Raji (cell line): ENCODE data around the gene RPN2.

Experiments
- POLR2A ChIP-seq: IDR thresholded peaks from 2 replicates; pipeline ENCODE4 v1.6.1; 2011; ENCODE audit warnings: low read depth, low read length, control low read depth; ENCODE audit not compliant: insufficient read depth

Gene RPN2

GRCh38 chr20:37200926-37201826, 22.0 kb downstream of the RPN2 start:
- no peak for TF ChIP-seq POLR2A

- TF ChIP-seq POLR2A: no peak
Observed at GRCh38 chr20:37201827-37202162, 22.7 kb downstream of the RPN2 start.

GRCh38 chr20:37202267-37202943, 23.3 kb downstream of the RPN2 start:
- TF ChIP-seq POLR2A: no peak

- no peak for TF ChIP-seq POLR2A
Observed at GRCh38 chr20:37204056-37204455, 24.9 kb downstream of the RPN2 start.

GRCh38 chr20:37205130-37205529, 26.0 kb downstream of the RPN2 start:
- no peak for TF ChIP-seq POLR2A

- TF ChIP-seq POLR2A: no peak
Observed at GRCh38 chr20:37205794-37206193, 26.7 kb downstream of the RPN2 start.

GRCh38 chr20:37207171-37207570, 28.0 kb downstream of the RPN2 start:
- no peak for TF ChIP-seq POLR2A

GRCh38 chr20:37209193-37209592, 30.1 kb downstream of the RPN2 start:
- TF ChIP-seq POLR2A: no peak

- no peak for TF ChIP-seq POLR2A
Observed at GRCh38 chr20:37209661-37210314, 30.7 kb downstream of the RPN2 start.

- TF ChIP-seq POLR2A: no peak
Observed at GRCh38 chr20:37218441-37218840, 39.3 kb downstream of the RPN2 start.

GRCh38 chr20:37218976-37219375, 39.8 kb downstream of the RPN2 start:
- TF ChIP-seq POLR2A: no peak

- TF ChIP-seq POLR2A: no peak
Observed at GRCh38 chr20:37219751-37220668, 40.9 kb downstream of the RPN2 start.

GRCh38 chr20:37220731-37221130, 41.6 kb downstream of the RPN2 start:
- TF ChIP-seq POLR2A: no peak

GRCh38 chr20:37222086-37222485, 43.0 kb downstream of the RPN2 start:
- TF ChIP-seq POLR2A: no peak

GRCh38 chr20:37223053-37223452, 43.9 kb downstream of the RPN2 start:
- TF ChIP-seq POLR2A: no peak
